ENCODE data around the gene ITPR3. TPM values are rescaled to one million over a fixed set of nuclear protein-coding genes. Genes with fewer than 3 reads are reported as not detected.

Gene ITPR3
- total and polyA plus RNA-seq, 5 donors from 2014 or later = 1.3 to 54.5 (median 2.2) TPM

DNA sequence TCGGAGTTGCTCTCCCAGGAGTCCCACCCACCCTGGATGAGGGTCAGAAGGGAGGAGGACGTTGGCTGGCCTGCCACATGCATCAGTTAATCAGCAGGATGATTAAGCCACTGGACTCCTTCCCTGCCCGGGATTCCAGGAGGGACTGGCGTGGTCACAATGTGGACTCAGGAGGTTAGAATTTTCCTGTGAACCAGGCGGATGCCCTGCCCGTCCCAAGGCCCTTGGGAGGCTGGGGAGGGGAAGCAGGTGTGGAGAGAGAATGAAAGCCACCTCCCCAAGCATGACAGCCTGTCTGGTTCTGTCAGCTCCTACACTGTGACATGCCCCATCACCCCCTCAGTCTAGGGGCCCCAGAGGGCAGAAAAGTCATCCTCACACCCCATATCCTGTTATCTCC, 11.6 kb upstream of the ITPR3 start:
- Histone ChIP-seq H3K4me1 (ENCODE audit: control insufficient read depth, insufficient read depth, low read length, poor library complexity, severe bottlenecking) (no peaks in the 10 kb centered on the region), H3K4me3 (ENCODE audit: low read depth, low read length) (no peak overlapping the region), H3K36me3 (ENCODE audit: control insufficient read depth, insufficient read depth, low read length) (no peaks in the 10 kb centered on the region), H3K9me3 (ENCODE audit: control insufficient read depth in 2 of 2, low read length in 2 of 2) (no peaks in the 10 kb centered on the region), H3K27ac (ENCODE audit: insufficient read depth, low read length, poor library complexity, severe bottlenecking) (no peak overlapping the region), H3K27me3 (ENCODE audit: control insufficient read depth, insufficient read depth, low read length) (no peaks in the 10 kb centered on the region)
- Mint-ChIP-seq H3K27me3 (peaks cover 7% of the 10 kb centered on the region), H3K27ac (no peak overlapping the region), H3K36me3 (no peaks in the 10 kb centered on the region), H3K4me3 (no peak overlapping the region), H3K9me3 (peaks cover 0 to 7% (median 2%) of the 10 kb centered on the region in 7 donors), H3K4me1 (peaks cover 0 to 2% (median 0%) of the 10 kb centered on the region in 4 donors)
- no peak for ATAC-seq (ENCODE audit: low read depth in 2 of 2)
- DNase-seq = no peak

DNA sequence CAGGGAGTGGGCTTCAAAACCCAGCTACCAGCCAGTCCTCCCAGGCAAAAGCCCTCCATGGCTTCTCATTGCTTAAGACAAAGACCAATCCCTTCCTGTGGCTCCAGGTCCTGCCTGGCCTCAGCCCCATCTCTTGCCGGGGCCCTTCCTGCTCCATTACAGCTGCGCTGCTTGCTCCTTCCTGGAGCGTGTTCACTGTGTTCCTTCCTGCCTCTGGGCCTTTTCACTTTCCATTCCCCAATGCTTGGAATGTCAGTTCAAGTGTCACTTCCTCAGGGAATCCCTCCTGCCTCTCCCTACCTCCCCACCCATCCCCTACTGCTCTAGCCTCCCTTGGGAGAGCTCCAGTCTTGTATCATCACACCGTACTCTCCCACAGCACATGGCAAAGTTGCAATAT, 11.1 kb upstream of the ITPR3 start:
- no peak for ATAC-seq (ENCODE audit: low read depth in 2 of 2)
- no peak overlapping the region for H3K27ac Mint-ChIP-seq
- no peak overlapping the region for H3K27ac ChIP-seq (ENCODE audit: insufficient read depth, low read length, poor library complexity, severe bottlenecking)
- no peaks in the 10 kb centered on the region for H3K4me1 ChIP-seq (ENCODE audit: control insufficient read depth, insufficient read depth, low read length, poor library complexity, severe bottlenecking)
- DNase-seq = no peak
- peaks cover 0 to 5% (median 1%) of the 10 kb centered on the region in 7 donors for H3K9me3 Mint-ChIP-seq
- no peaks in the 10 kb centered on the region for H3K36me3 ChIP-seq (ENCODE audit: control insufficient read depth, insufficient read depth, low read length)
- H3K36me3 Mint-ChIP-seq = no peaks in the 10 kb centered on the region
- H3K4me1 Mint-ChIP-seq = peaks cover 0 to 2% (median 0%) of the 10 kb centered on the region in 4 donors
- no peak overlapping the region for H3K4me3 Mint-ChIP-seq
- no peaks in the 10 kb centered on the region for H3K9me3 ChIP-seq (ENCODE audit: control insufficient read depth in 2 of 2, low read length in 2 of 2)
- peaks cover 4% of the 10 kb centered on the region for H3K27me3 Mint-ChIP-seq
- no peak overlapping the region for H3K4me3 ChIP-seq (ENCODE audit: low read depth, low read length)
- H3K27me3 ChIP-seq (ENCODE audit: control insufficient read depth, insufficient read depth, low read length) = no peaks in the 10 kb centered on the region

DNA sequence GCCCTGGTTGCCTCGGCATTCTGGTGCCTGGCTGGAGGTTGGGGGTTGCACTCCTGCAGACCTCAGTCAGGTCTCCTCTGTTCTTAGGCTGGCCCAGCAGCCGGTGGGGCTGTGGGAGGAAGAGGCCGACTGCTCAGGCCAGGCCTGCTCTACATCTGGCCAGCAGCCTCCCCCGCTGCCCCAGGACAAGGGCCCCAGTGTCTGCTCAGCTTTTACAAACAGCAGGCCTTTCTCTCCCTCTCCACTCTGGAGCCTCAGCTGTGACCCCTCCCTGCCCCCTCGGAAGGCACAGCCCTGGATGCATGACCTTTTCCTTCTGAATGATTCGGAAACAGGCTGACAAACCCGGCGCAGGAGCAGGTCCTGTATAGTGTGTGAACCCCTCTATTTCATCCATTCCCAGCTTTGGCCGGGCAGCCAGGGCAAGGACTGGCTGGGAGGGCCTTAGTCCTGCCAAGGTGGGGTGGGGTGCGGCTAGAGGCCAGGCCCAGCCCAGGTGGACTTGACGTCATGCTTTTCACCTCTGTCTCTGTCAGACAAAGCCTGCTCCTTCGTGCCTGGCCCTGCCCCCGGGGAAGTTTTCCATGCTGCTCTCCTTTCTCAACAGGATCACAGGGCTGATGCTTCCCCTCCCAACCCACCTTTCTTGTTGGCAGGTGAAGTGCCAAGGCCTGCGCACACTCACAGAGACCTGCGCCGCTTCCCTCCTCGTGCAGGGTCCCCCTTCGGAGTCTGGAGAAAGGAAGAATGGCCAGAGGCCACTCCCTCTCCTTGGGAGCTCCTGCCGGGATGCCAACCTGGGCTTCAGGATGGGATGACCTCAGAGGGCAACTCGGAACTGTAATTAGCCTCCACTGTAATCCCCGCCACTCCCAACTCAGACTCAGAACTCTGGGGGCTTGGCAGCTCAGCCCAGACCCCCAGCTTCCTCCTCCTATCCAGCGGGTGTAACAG, 10.1 kb upstream of the ITPR3 start:
- H3K27ac ChIP-seq (ENCODE audit: insufficient read depth, low read length, poor library complexity, severe bottlenecking) = no peak overlapping the region
- no peak overlapping the region for H3K4me3 ChIP-seq (ENCODE audit: low read depth, low read length)
- H3K9me3 ChIP-seq (ENCODE audit: control insufficient read depth in 2 of 2, low read length in 2 of 2) = no peaks in the 10 kb centered on the region
- no peak overlapping the region for H3K4me3 Mint-ChIP-seq
- no peak overlapping the region for H3K27ac Mint-ChIP-seq
- H3K27me3 Mint-ChIP-seq = no peaks in the 10 kb centered on the region
- no peaks in the 10 kb centered on the region for H3K36me3 Mint-ChIP-seq
- peaks cover 0 to 2% (median 0%) of the 10 kb centered on the region in 4 donors for H3K4me1 Mint-ChIP-seq
- no peaks in the 10 kb centered on the region for H3K27me3 ChIP-seq (ENCODE audit: control insufficient read depth, insufficient read depth, low read length)
- no peaks in the 10 kb centered on the region for H3K4me1 ChIP-seq (ENCODE audit: control insufficient read depth, insufficient read depth, low read length, poor library complexity, severe bottlenecking)
- H3K36me3 ChIP-seq (ENCODE audit: control insufficient read depth, insufficient read depth, low read length) = no peaks in the 10 kb centered on the region
- peaks cover 0 to 2% (median 0%) of the 10 kb centered on the region in 7 donors for H3K9me3 Mint-ChIP-seq
- no peak for DNase-seq
- ATAC-seq (ENCODE audit: low read depth in 2 of 2) = no peak

DNA sequence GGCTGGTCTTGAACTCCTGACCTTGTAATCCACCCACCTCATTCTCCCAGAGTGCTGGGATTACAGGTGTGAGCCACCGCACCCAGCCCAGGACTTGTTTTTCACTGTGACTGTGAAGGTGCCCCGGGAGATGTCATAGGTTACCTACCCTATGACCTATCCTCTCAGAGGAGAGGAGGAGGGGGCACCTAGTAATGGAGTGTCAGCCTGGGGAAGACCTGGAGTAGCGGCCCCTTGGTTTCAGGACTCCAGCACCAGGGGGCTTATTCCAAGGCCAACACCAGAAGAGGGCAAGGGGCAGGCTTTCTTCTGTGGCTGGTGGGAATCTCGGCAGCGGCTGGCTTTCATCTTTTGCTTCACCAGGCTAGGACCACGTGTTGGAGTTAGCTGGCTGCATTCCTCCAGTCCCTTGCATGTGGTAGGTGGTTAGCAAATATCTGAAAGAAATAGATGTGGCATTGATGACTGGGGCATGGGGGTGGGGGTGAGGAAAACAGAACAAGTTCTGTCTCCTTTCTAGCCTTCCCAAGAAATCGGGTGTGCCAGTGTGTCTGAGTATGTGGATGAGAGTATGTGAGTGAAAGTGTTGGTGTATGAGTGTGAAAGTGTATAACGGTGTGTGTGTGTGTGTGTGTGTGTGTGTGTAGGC, 7.9 kb upstream of the ITPR3 start:
- Mint-ChIP-seq H3K4me3 (peak overlapping the region in 1 of 4 donors; percentile 58), H3K4me1 (no peaks in the 10 kb centered on the region), H3K9me3 (peaks cover 0 to 2% (median 0%) of the 10 kb centered on the region in 7 donors), H3K27ac (peak overlapping the region in 1 of 3 donors; percentile 52), H3K36me3 (no peaks in the 10 kb centered on the region), H3K27me3 (peaks cover 5% of the 10 kb centered on the region)
- Histone ChIP-seq H3K27ac (ENCODE audit: insufficient read depth, low read length, poor library complexity, severe bottlenecking) (no peak overlapping the region), H3K9me3 (ENCODE audit: control insufficient read depth in 2 of 2, low read length in 2 of 2) (no peaks in the 10 kb centered on the region), H3K36me3 (ENCODE audit: control insufficient read depth, insufficient read depth, low read length) (no peaks in the 10 kb centered on the region), H3K4me1 (ENCODE audit: control insufficient read depth, insufficient read depth, low read length, poor library complexity, severe bottlenecking) (no peaks in the 10 kb centered on the region), H3K4me3 (ENCODE audit: low read depth, low read length) (no peak overlapping the region), H3K27me3 (ENCODE audit: control insufficient read depth, insufficient read depth, low read length) (no peaks in the 10 kb centered on the region)
- ATAC-seq (ENCODE audit: low read depth in 2 of 2) (no peak), DNase-seq (no peak)

DNA sequence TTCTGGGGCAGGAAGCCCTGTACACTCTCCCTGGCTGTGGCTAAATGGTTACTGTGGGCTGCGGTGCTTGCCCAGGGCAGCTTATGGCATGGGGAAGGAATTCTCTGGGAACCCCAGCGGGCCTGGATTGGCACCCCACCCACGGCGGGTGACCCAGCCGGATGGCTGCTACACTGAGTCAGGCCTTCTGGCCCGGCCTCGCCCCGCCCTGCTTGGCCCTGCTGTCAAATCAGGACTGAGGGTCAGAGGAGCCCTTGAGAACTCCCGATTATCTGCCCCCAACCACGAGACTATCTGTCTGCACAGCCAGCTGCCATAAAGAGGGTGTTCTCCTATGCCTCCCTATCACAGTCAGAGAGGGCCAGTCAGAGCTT, 7.3 kb upstream of the ITPR3 start:
- ATAC-seq (ENCODE audit: low read depth in 2 of 2) (no peak), DNase-seq (no peak)
- Histone ChIP-seq H3K27ac (ENCODE audit: insufficient read depth, low read length, poor library complexity, severe bottlenecking) (no peak overlapping the region), H3K4me1 (ENCODE audit: control insufficient read depth, insufficient read depth, low read length, poor library complexity, severe bottlenecking) (no peaks in the 10 kb centered on the region), H3K4me3 (ENCODE audit: low read depth, low read length) (no peak overlapping the region), H3K9me3 (ENCODE audit: control insufficient read depth in 2 of 2, low read length in 2 of 2) (no peaks in the 10 kb centered on the region), H3K27me3 (ENCODE audit: control insufficient read depth, insufficient read depth, low read length) (no peaks in the 10 kb centered on the region), H3K36me3 (ENCODE audit: control insufficient read depth, insufficient read depth, low read length) (no peaks in the 10 kb centered on the region)
- Mint-ChIP-seq H3K4me3 (no peak overlapping the region), H3K27me3 (peaks cover 5% of the 10 kb centered on the region), H3K4me1 (peaks cover 0 to 2% (median 0%) of the 10 kb centered on the region in 4 donors), H3K36me3 (no peaks in the 10 kb centered on the region), H3K27ac (no peak overlapping the region), H3K9me3 (peaks cover 0 to 2% (median 0%) of the 10 kb centered on the region in 7 donors)

DNA sequence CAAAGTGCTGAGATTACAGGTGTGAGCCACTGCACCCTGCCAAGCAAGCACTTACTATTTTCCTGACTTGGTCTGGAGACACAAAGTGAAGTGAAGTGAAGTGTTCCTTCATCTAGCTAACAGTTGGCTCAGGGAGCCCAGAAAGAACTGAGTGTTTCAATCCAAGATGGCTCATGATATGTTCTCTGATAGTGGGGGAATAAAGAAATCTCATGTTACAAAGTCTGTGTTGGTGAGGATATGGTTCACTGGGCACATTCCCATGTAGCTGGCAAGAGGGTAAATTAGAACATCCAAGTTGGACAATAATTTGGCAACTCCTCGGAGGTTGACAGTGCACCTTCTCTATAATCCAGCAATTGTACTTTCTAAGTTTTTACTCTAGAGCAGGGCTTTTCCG, 5.0 kb upstream of the ITPR3 start:
- no peaks in the 10 kb centered on the region for H3K9me3 ChIP-seq (ENCODE audit: control insufficient read depth in 2 of 2, low read length in 2 of 2)
- H3K4me1 ChIP-seq (ENCODE audit: control insufficient read depth, insufficient read depth, low read length, poor library complexity, severe bottlenecking) = peaks cover 11% of the 10 kb centered on the region
- Mint-ChIP-seq H3K9me3 (peaks cover 0 to 2% (median 0%) of the 10 kb centered on the region in 7 donors), H3K4me1 (peaks cover 6 to 19% (median 9%) of the 10 kb centered on the region in 4 donors), H3K4me3 (peak overlapping the region in 1 of 4 donors; percentile 18), H3K27ac (no peak overlapping the region), H3K27me3 (peaks cover 5% of the 10 kb centered on the region), H3K36me3 (no peaks in the 10 kb centered on the region)
- DNase-seq = no peak
- ATAC-seq (ENCODE audit: low read depth in 2 of 2) = no peak
- H3K27me3 ChIP-seq (ENCODE audit: control insufficient read depth, insufficient read depth, low read length) = no peaks in the 10 kb centered on the region
- H3K36me3 ChIP-seq (ENCODE audit: control insufficient read depth, insufficient read depth, low read length) = no peaks in the 10 kb centered on the region
- H3K4me3 ChIP-seq (ENCODE audit: low read depth, low read length) = no peak overlapping the region
- no peak overlapping the region for H3K27ac ChIP-seq (ENCODE audit: insufficient read depth, low read length, poor library complexity, severe bottlenecking)

DNA sequence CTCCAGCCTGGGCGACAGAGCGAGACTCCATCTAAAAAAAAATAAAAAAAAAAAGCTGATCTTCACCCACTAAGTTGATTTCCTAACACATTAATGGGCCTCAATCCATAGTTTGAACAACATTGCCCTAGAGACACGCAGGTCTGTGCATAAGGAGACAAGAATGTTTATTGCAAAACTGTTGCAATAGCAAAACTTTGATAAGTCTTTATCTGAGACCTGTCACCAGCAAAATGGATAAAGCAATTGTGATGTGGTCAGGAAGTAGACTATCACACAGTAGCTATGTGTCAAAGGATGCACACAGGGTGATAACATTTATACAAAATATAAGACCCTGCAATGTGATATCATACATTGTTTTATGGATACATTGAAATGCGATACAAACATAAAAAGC, 4.2 kb upstream of the ITPR3 start:
- Mint-ChIP-seq H3K9me3 (peaks cover 0 to 2% (median 0%) of the 10 kb centered on the region in 7 donors), H3K4me1 (peaks cover 6 to 19% (median 9%) of the 10 kb centered on the region in 4 donors), H3K27me3 (peaks cover 5% of the 10 kb centered on the region), H3K36me3 (no peaks in the 10 kb centered on the region), H3K27ac (no peak overlapping the region), H3K4me3 (peak overlapping the region in 1 of 4 donors; percentile 73)
- no peak overlapping the region for H3K27ac ChIP-seq (ENCODE audit: insufficient read depth, low read length, poor library complexity, severe bottlenecking)
- peaks cover 13% of the 10 kb centered on the region for H3K4me1 ChIP-seq (ENCODE audit: control insufficient read depth, insufficient read depth, low read length, poor library complexity, severe bottlenecking)
- no peaks in the 10 kb centered on the region for H3K36me3 ChIP-seq (ENCODE audit: control insufficient read depth, insufficient read depth, low read length)
- no peak overlapping the region for H3K4me3 ChIP-seq (ENCODE audit: low read depth, low read length)
- no peaks in the 10 kb centered on the region for H3K27me3 ChIP-seq (ENCODE audit: control insufficient read depth, insufficient read depth, low read length)
- H3K9me3 ChIP-seq (ENCODE audit: control insufficient read depth in 2 of 2, low read length in 2 of 2) = no peaks in the 10 kb centered on the region
- DNase-seq (no peak), ATAC-seq (ENCODE audit: low read depth in 2 of 2) (no peak)

Data from CD4-positive, CD25-positive, alpha-beta regulatory T cell (primary cell).